Esophagus squamous epithelium (tissue), 4 donors: ENCODE results near the gene THAP2.

Experiments
- CTCF ChIP-seq, 6 experiments: fragments of 450-650 bp in 4 of 6; fragments of 200-600 bp in 2 of 6; sonication (generic) in 2 of 6; IDR thresholded peaks; one replicate each; pipeline ENCODE4 v1.5.1; 2016 to 2019; ENCODE audit warnings: antibody characterized with exemption in 6 of 6, mild to moderate bottlenecking in 4 of 6, moderate library complexity in 4 of 6
- POLR2A ChIP-seq, 4 donors: fragments of 450-650 bp; IDR thresholded peaks; one replicate each; pipeline ENCODE4 v1.6.1; 2017; ENCODE audit warnings: antibody characterized with exemption in 4 of 4, mild to moderate bottlenecking in 4 of 4, moderate library complexity in 3 of 4

- no peak for TF ChIP-seq CTCF (IDR thresholded peaks at IDR 0.05)
- TF ChIP-seq POLR2A (IDR thresholded peaks at IDR 0.05), result no peak
Measured at GRCh38 chr12:71621938-71622337, 42.2 kb upstream of the THAP2 start.
